ENCODE measurements around the gene CFAP90. TPM values are rescaled to one million over a fixed set of nuclear protein-coding genes. Genes with fewer than 3 reads are reported as not detected.

CFAP90 gene
- polyA plus RNA-seq, 1 experiment, result 0.10 TPM

GRCh38 chr5:7881091-7881490 is 30.2 kb upstream of the CFAP90 start:
- Histone ChIP-seq H3K4me3 (ENCODE audit: low read depth, low read length) (no peak overlapping the region), H3K9me3 (ENCODE audit: control insufficient read depth, insufficient read depth, low read length) (no peaks in the 10 kb centered on the region), H3K27me3 (ENCODE audit: control insufficient read depth, insufficient read depth, low read length) (no peaks in the 10 kb centered on the region), H3K27ac (ENCODE audit: low read depth, low read length) (no peak overlapping the region)
- DNase-seq (ENCODE audit: low read depth, low spot score), result no peak
- CTCF ChIA-PET, result interaction anchor here (1.2 to 2.1 kb wide), 2 partner anchors 16 to 47 kb away, joined by 3 to 5 read pairs; no protein-coding TSS in a partner anchor
- POLR2A ChIA-PET, result no interaction called here
- TF ChIP-seq CTCF (IDR thresholded peaks at IDR 0.05; ENCODE audit: low read depth, low read length), result no peak

DNA sequence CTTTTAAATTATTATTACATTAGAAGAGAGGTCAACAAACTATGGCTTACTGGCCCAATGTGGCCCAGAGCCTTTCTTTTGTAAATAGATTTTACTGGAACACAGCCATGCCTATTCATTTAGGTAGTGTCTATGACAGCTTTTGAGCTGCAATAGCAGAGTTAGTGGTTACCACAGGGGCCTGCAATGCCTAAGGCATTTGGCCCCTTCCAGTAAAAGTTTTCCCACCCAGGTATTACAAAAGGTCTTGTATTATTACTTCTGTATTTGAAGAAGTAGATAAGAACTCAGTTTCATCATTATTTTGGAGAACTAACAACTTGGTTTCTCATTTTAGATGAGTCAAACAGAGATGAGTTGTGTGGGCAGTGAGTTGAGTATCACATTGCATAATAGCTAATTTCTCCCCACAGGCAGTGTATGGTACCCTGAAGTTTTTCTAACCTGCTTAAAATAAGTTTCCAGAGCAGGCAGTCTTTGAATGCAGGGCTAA is 27.5 kb upstream of the CFAP90 start:
- CTCF ChIA-PET, result interaction anchor here (0.5 to 12.9 kb wide), 2 partner anchors 9 to 11 kb away, joined by 3 to 102 read pairs; no protein-coding TSS in a partner anchor
- no peaks in the 10 kb centered on the region for H3K27me3 ChIP-seq (ENCODE audit: control insufficient read depth, insufficient read depth, low read length)
- no peak overlapping the region for H3K27ac ChIP-seq (ENCODE audit: low read depth, low read length)

GRCh38 chr5:7877851-7878250 is 26.9 kb upstream of the CFAP90 start:
- CTCF ChIA-PET, result interaction anchor here (12.9 kb wide), 1 partner anchor 9 kb away, joined by 102 read pairs; no protein-coding TSS in a partner anchor
- no peak overlapping the region for H3K4me3 ChIP-seq (ENCODE audit: low read depth, low read length)
- no peak for DNase-seq (ENCODE audit: low read depth, low spot score)

More for the DNA sequence above, 27.5 kb upstream of the CFAP90 start:
- no peaks in the 10 kb centered on the region for H3K9me3 ChIP-seq (ENCODE audit: control insufficient read depth, insufficient read depth, low read length)
- no peak for TF ChIP-seq CTCF (IDR thresholded peaks at IDR 0.05; ENCODE audit: low read depth, low read length)
- no peak for DNase-seq (ENCODE audit: low read depth, low spot score)
- POLR2A ChIA-PET, result no interaction called here
- no peak overlapping the region for H3K4me3 ChIP-seq (ENCODE audit: low read depth, low read length)

GRCh38 chr5:7876867-7877266 is 25.9 kb upstream of the CFAP90 start:
- no peak overlapping the region for H3K4me3 ChIP-seq (ENCODE audit: low read depth, low read length)
- ChIA-PET POLR2A (no interaction called here), CTCF (interaction anchor here (1.0 to 12.9 kb wide), 2 partner anchors 10 to 20 kb away, joined by 3 to 102 read pairs; no protein-coding TSS in a partner anchor)
- TF ChIP-seq CTCF (IDR thresholded peaks at IDR 0.05; ENCODE audit: low read depth, low read length), result no peak
- H3K9me3 ChIP-seq (ENCODE audit: control insufficient read depth, insufficient read depth, low read length), result no peaks in the 10 kb centered on the region
- H3K27me3 ChIP-seq (ENCODE audit: control insufficient read depth, insufficient read depth, low read length), result no peaks in the 10 kb centered on the region
- no peak overlapping the region for H3K27ac ChIP-seq (ENCODE audit: low read depth, low read length)
- DNase-seq (ENCODE audit: low read depth, low spot score), result no peak

More at GRCh38 chr5:7877851-7878250, 26.9 kb upstream of the CFAP90 start:
- no peak for TF ChIP-seq CTCF (IDR thresholded peaks at IDR 0.05; ENCODE audit: low read depth, low read length)
- POLR2A ChIA-PET, result no interaction called here
- Histone ChIP-seq H3K9me3 (ENCODE audit: control insufficient read depth, insufficient read depth, low read length) (no peaks in the 10 kb centered on the region), H3K27me3 (ENCODE audit: control insufficient read depth, insufficient read depth, low read length) (no peaks in the 10 kb centered on the region), H3K27ac (ENCODE audit: low read depth, low read length) (no peak overlapping the region)

DNA sequence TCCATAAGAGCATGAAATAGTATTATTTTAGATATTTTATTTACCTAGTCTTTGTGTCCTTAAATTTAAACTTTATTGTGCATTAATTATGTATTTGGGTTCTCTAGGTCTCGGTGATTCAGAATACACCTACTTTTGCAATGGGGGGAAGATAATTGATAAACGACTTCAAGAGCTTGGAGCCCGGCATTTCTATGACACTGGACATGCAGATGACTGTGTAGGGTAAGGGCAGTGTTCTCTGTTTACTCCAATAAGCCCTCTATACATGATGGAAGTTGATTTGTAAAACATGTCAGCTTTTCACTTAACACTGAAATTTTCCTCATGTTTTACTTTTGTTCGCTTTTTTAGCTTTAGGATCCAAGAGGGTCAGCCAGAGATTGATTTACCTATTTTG is 24.2 kb upstream of the CFAP90 start:
- no peak for DNase-seq (ENCODE audit: low read depth, low spot score)
- CTCF ChIA-PET, result interaction anchor here (1.2 to 12.9 kb wide), 2 partner anchors 12 to 22 kb away, joined by 3 to 102 read pairs; no protein-coding TSS in a partner anchor
- H3K4me3 ChIP-seq (ENCODE audit: low read depth, low read length), result no peak overlapping the region
- POLR2A ChIA-PET, result no interaction called here
- no peak for TF ChIP-seq CTCF (IDR thresholded peaks at IDR 0.05; ENCODE audit: low read depth, low read length)
- H3K27me3 ChIP-seq (ENCODE audit: control insufficient read depth, insufficient read depth, low read length), result no peaks in the 10 kb centered on the region
- H3K9me3 ChIP-seq (ENCODE audit: control insufficient read depth, insufficient read depth, low read length), result no peaks in the 10 kb centered on the region
- no peak overlapping the region for H3K27ac ChIP-seq (ENCODE audit: low read depth, low read length)

All from AG04450 (cell line).